HEK293 (cell line): ENCODE data around the gene GLOD4.

Experiments
- CTCF ChIA-PET: fragments of 350-600 bp; formaldehyde crosslinking; extraction: SDS; loops from one replicate; lab custom pipeline; 2021; ENCODE audit warnings: antibody characterized with exemption; lab: Yijun Ruan, JAX
- POLR2A ChIA-PET: fragments of 300-600 bp; formaldehyde crosslinking; extraction: SDS; loops from one replicate; lab custom pipeline; 2020; ENCODE audit warnings: antibody characterized with exemption, inconsistent platforms; lab: Yijun Ruan, JAX
- H3K27ac ChIP-seq: fragments of 200-500 bp; sonication (Bioruptor generic); 2 replicates; pipeline ENCODE4 v1.5.1; 2014; ENCODE audit warnings: low read depth, low read length, control low read depth, inconsistent platforms; ENCODE audit errors: extremely low read depth
- H3K36me3 ChIP-seq, 2 experiments: fragments of 200-500 bp in 1 of 2; sonication (Bioruptor generic) in 1 of 2; 1 replicate in 1 of 2; 2 replicates in 1 of 2; pipeline ENCODE4 v1.5.1; 2014 to 2017; ENCODE audit warnings: inconsistent platforms in 2 of 2, low read length in 2 of 2; ENCODE audit not compliant: control insufficient read depth in 2 of 2, insufficient read depth in 1 of 2
- H3K4me1 ChIP-seq: fragments of 200-500 bp; sonication (Bioruptor generic); 2 replicates; pipeline ENCODE4 v1.5.1; 2014; ENCODE audit warnings: mild to moderate bottlenecking, low read length, inconsistent platforms; ENCODE audit not compliant: control insufficient read depth, insufficient read depth
- H3K4me3 ChIP-seq: 2 replicates; pipeline ENCODE4 v1.5.1; 2011; ENCODE audit warnings: low read depth, mild to moderate bottlenecking, control low read depth, low read length, moderate library complexity
- H3K9me3 ChIP-seq: fragments of 200-500 bp; sonication (Bioruptor generic); 2 replicates; pipeline ENCODE4 v1.5.1; 2014; ENCODE audit warnings: low read depth, low read length, inconsistent platforms; ENCODE audit not compliant: control insufficient read depth, insufficient read depth
- GLI2 ChIP-seq: fragments of 450-650 bp; formaldehyde crosslinking; IDR thresholded peaks from 2 replicates; pipeline ENCODE4; 2017; ENCODE audit warnings: missing biosample characterization, missing genetic modification characterization, low read depth, borderline replicate concordance
- SCRT1 ChIP-seq: fragments of 450-650 bp; formaldehyde crosslinking; IDR thresholded peaks from 2 replicates; pipeline ENCODE4 v1.5.1; 2016; ENCODE audit warnings: missing biosample characterization, missing genetic modification characterization, borderline replicate concordance
- SP3 ChIP-seq: fragments of 450-650 bp; formaldehyde crosslinking; IDR thresholded peaks from 2 replicates; pipeline ENCODE4 v1.5.1; 2016; ENCODE audit warnings: missing biosample characterization, missing genetic modification characterization
- SP7 ChIP-seq: fragments of 450-650 bp; formaldehyde crosslinking; IDR thresholded peaks from 2 replicates; pipeline ENCODE4 v1.5.1; 2016; ENCODE audit warnings: missing biosample characterization, missing genetic modification characterization
- TCF7L2 ChIP-seq: IDR thresholded peaks from 2 replicates; pipeline ENCODE4 v1.6.1; 2011; ENCODE audit warnings: low read depth, mild to moderate bottlenecking, inconsistent platforms, low read length, moderate library complexity, borderline replicate concordance
- ZBTB10 ChIP-seq: fragments of 450-650 bp; formaldehyde crosslinking; IDR thresholded peaks from 2 replicates; pipeline ENCODE4 v1.5.1; 2016; ENCODE audit warnings: missing biosample characterization, missing genetic modification characterization
- ZFHX2 ChIP-seq: fragments of 450-650 bp; formaldehyde crosslinking; conservative IDR thresholded peaks from 2 replicates; pipeline ENCODE4 v1.5.1; 2016; ENCODE audit warnings: missing biosample characterization, missing genetic modification characterization
- ZNF2 ChIP-seq: fragments of 450-650 bp; formaldehyde crosslinking; IDR thresholded peaks from 2 replicates; pipeline ENCODE4 v1.5.1; 2016; ENCODE audit warnings: missing biosample characterization, missing genetic modification characterization
- ZNF26 ChIP-seq: fragments of 450-650 bp; formaldehyde crosslinking; IDR thresholded peaks from 2 replicates; pipeline ENCODE4 v1.5.1; 2016; ENCODE audit warnings: missing biosample characterization, missing genetic modification characterization
- ZNF280D ChIP-seq: fragments of 450-650 bp; formaldehyde crosslinking; IDR thresholded peaks from 2 replicates; pipeline ENCODE4 v1.5.1; 2016; ENCODE audit warnings: missing biosample characterization, missing genetic modification characterization
- ZNF335 ChIP-seq: fragments of 450-650 bp; formaldehyde crosslinking; conservative IDR thresholded peaks from 2 replicates; pipeline ENCODE4 v1.5.1; 2016; ENCODE audit warnings: missing biosample characterization, missing genetic modification characterization
- ZNF341 ChIP-seq: fragments of 450-650 bp; formaldehyde crosslinking; IDR thresholded peaks from 2 replicates; pipeline ENCODE4; 2016; ENCODE audit warnings: low read depth, missing biosample characterization, missing genetic modification characterization
- ZNF366 ChIP-seq: fragments of 450-650 bp; formaldehyde crosslinking; conservative IDR thresholded peaks from 2 replicates; pipeline ENCODE4 v1.5.1; 2016; ENCODE audit warnings: missing biosample characterization, missing genetic modification characterization
- ZNF391 ChIP-seq: fragments of 450-650 bp; formaldehyde crosslinking; IDR thresholded peaks from 2 replicates; pipeline ENCODE4 v1.5.1; 2016; ENCODE audit warnings: low read depth, missing biosample characterization, missing genetic modification characterization, borderline replicate concordance
- ZNF433 ChIP-seq: fragments of 450-650 bp; formaldehyde crosslinking; IDR thresholded peaks from 2 replicates; pipeline ENCODE4 v1.5.1; 2016; ENCODE audit warnings: missing biosample characterization, missing genetic modification characterization, low read depth
- ZNF449 ChIP-seq: fragments of 450-650 bp; formaldehyde crosslinking; IDR thresholded peaks from 2 replicates; pipeline ENCODE4 v1.5.1; 2017; ENCODE audit warnings: missing biosample characterization, mild to moderate bottlenecking, missing genetic modification characterization, moderate library complexity
- ZNF514 ChIP-seq: fragments of 450-650 bp; formaldehyde crosslinking; IDR thresholded peaks from 2 replicates; pipeline ENCODE4 v1.5.1; 2016; ENCODE audit warnings: missing biosample characterization, missing genetic modification characterization
- ZNF544 ChIP-seq: fragments of 450-650 bp; formaldehyde crosslinking; IDR thresholded peaks from 2 replicates; pipeline ENCODE4 v1.5.0; 2017; ENCODE audit warnings: missing biosample characterization, missing genetic modification characterization
- ZNF555 ChIP-seq: fragments of 450-650 bp; formaldehyde crosslinking; conservative IDR thresholded peaks from 2 replicates; pipeline ENCODE4 v1.5.1; 2017; ENCODE audit warnings: missing biosample characterization, mild to moderate bottlenecking, missing genetic modification characterization, inconsistent platforms
- ZNF704 ChIP-seq: fragments of 450-650 bp; formaldehyde crosslinking; IDR thresholded peaks from 2 replicates; pipeline ENCODE4 v1.5.1; 2016; ENCODE audit warnings: missing biosample characterization, missing genetic modification characterization
- ZNF707 ChIP-seq: fragments of 450-650 bp; formaldehyde crosslinking; IDR thresholded peaks from 2 replicates; pipeline ENCODE4 v1.5.1; 2016; ENCODE audit warnings: missing biosample characterization, missing genetic modification characterization
- ZNF776 ChIP-seq: fragments of 450-650 bp; formaldehyde crosslinking; IDR thresholded peaks from 2 replicates; pipeline ENCODE4 v1.5.0; 2017; ENCODE audit warnings: missing biosample characterization, missing genetic modification characterization, borderline replicate concordance
- ZNF777 ChIP-seq: fragments of 450-650 bp; formaldehyde crosslinking; IDR thresholded peaks from 2 replicates; pipeline ENCODE4 v1.5.1; 2017; ENCODE audit warnings: missing biosample characterization, missing genetic modification characterization, borderline replicate concordance
- ZSCAN4 ChIP-seq: fragments of 450-650 bp; formaldehyde crosslinking; IDR thresholded peaks from 2 replicates; pipeline ENCODE4 v1.5.1; 2017; ENCODE audit warnings: missing biosample characterization, missing genetic modification characterization

Gene GLOD4

GRCh38 chr17:806781-807522, 24.9 kb upstream of the GLOD4 start:
- H3K36me3 ChIP-seq, result peaks cover 0 to 14% of the 10 kb centered on the region in 2 experiments; a peak in 1 of 3 replicates
- POLR2A ChIA-PET, result no interaction called here
- H3K4me1 ChIP-seq, result no peaks in the 10 kb centered on the region

GRCh38 chr17:806346-806745, 24.3 kb upstream of the GLOD4 start:
- Histone ChIP-seq H3K36me3 (peaks cover 0 to 14% of the 10 kb centered on the region in 2 experiments; a peak in 1 of 3 replicates), H3K4me1 (no peaks in the 10 kb centered on the region), H3K27ac (no peak overlapping the region), H3K4me3 (no peak overlapping the region), H3K9me3 (no peaks in the 10 kb centered on the region)
- CTCF ChIA-PET, result no interaction called here
- TF ChIP-seq ZNF777 (tag by site-specific recombination) (no peak), ZNF514 (no peak), SP7 (tag by site-specific recombination) (no peak), ZNF433 (tag by site-specific recombination) (no peak), ZNF707 (tag by site-specific recombination) (no peak), SP3 (tag by site-specific recombination) (no peak), ZBTB10 (tag by site-specific recombination) (no peak), ZNF776 (no peak), ZNF391 (tag by site-specific recombination) (no peak), ZNF449 (tag by site-specific recombination) (no peak), GLI2 (tag by site-specific recombination) (no peak), ZNF280D (tag by site-specific recombination) (no peak), ZNF366 (no peak), ZNF704 (no peak), ZNF26 (no peak)
- POLR2A ChIA-PET, result no interaction called here

More at GRCh38 chr17:806781-807522, 24.9 kb upstream of the GLOD4 start:
- Histone ChIP-seq H3K27ac (no peak overlapping the region), H3K4me3 (no peak overlapping the region), H3K9me3 (no peaks in the 10 kb centered on the region)
- CTCF ChIA-PET, result no interaction called here
- TF ChIP-seq ZNF341 (peak; percentile 47), ZNF555 (tag by site-specific recombination) (no peak), ZNF544 (no peak), ZSCAN4 (tag by site-specific recombination) (peak; percentile 75), ZNF2 (tag by site-specific recombination) (no peak), SCRT1 (no peak), ZFHX2 (tag by site-specific recombination) (peak; percentile 56), TCF7L2 (no peak), ZNF335 (tag by site-specific recombination) (no peak)
